Adrenal gland (tissue), 5 donors: ENCODE measurements around the gene YWHAQ.

ENCODE experiments used
- POLR2A ChIP-seq, 2 donors: fragments of 450-650 bp; IDR thresholded peaks; one replicate each; pipeline ENCODE4 v1.6.1; 2017; ENCODE audit warnings: antibody characterized with exemption in 2 of 2, mild to moderate bottlenecking in 2 of 2, moderate library complexity in 1 of 2
- TF ChIP-seq, protein P1 (sequence below), 6 experiments: fragments of 450-650 bp in 4 of 6; fragments of 200-600 bp in 2 of 6; sonication (generic) in 1 of 6; IDR thresholded peaks; 1 replicate in 5 of 6; 2 replicates in 1 of 6; pipeline versions ENCODE4 v1.5.1 to v1.8.0; 2016 to 2021; ENCODE audit warnings: antibody characterized with exemption in 6 of 6, mild to moderate bottlenecking in 2 of 6, moderate library complexity in 1 of 6
- donor health status: DM: no; HTN: no; CAD: no.

DNA sequence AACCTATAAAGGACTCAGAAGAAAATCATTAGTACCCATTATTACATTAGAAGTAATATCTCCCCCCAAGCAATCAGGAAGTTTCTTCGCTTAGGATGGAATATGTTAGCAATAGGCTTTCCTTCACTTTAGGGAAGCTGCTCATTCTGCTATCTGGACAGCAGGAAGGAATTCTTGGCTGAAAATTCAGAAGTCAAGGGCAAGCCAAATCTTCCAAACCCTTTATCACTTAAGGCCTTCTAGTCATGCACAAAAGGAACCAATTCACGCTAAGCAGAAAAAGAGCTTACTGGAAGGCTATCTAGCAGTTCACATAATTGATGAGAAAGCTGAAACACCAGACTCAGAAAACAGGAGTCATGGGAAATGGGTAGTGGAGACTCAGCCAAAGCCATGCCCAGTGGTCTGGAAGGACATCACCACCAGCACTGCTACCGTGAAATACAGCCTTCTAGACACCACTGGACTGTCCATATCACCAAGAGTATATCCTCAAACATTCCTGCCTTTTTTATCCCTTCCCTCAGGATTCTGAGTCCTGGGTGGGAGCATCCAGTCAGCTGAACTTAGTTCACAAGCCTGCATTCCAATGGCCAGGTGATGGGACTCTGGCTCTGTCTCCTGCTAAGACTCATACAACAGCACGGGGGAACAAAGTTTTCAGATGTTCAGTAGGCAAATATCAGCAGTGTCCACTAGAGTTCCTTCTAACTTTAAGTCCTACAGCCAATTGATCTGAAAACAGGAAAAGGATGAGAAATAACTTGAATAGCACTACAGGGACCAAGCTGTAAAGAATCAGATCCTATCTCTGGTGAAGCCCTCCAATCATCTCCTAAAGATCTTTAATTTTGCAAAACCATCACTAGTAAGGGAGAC lies 60.4 kb downstream of the YWHAQ start:
- TF ChIP-seq POLR2A (IDR thresholded peaks at IDR 0.05): no peak
- TF ChIP-seq, protein P1, sequence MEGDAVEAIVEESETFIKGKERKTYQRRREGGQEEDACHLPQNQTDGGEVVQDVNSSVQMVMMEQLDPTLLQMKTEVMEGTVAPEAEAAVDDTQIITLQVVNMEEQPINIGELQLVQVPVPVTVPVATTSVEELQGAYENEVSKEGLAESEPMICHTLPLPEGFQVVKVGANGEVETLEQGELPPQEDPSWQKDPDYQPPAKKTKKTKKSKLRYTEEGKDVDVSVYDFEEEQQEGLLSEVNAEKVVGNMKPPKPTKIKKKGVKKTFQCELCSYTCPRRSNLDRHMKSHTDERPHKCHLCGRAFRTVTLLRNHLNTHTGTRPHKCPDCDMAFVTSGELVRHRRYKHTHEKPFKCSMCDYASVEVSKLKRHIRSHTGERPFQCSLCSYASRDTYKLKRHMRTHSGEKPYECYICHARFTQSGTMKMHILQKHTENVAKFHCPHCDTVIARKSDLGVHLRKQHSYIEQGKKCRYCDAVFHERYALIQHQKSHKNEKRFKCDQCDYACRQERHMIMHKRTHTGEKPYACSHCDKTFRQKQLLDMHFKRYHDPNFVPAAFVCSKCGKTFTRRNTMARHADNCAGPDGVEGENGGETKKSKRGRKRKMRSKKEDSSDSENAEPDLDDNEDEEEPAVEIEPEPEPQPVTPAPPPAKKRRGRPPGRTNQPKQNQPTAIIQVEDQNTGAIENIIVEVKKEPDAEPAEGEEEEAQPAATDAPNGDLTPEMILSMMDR (IDR thresholded peaks at IDR 0.05): no peak
